Hematopoietic multipotent progenitor cell treated with erythropoietin and hydrocortisone succinate and interleukin-3 and kit ligand, for 8 days (in vitro differentiated cells): Measurements from ENCODE around the gene TEX261.
A peak's percentile ranks its signal among the peaks of the same experiment; 100 is the strongest.
"Not testable (repeated sequence)": the region's sequence is repeated elsewhere in the genome, so short reads cannot be mapped to it uniquely, and the experiment has no call there.

Experiments
- DNase-seq: peaks from one replicate; pipeline ENCODE4 v3.0.0-alpha.2; 2015

The TEX261 gene

GRCh38 chr2:70994699-70995425 is at the start of gene TEX261:
TEX261 (minus strand) TSS chr2:70994873; CDS start chr2:70994757, 116 bp downstream.
- DNase-seq: peak; percentile 89

GRCh38 chr2:71043531-71044407 is 49.1 kb upstream of the TEX261 start:
- no peak for DNase-seq

GRCh38 chr2:71042287-71042686 is 47.6 kb upstream of the TEX261 start:
- DNase-seq: no peak

- DNase-seq: not testable (repeated sequence)
These were observed 41.6 kb upstream of the TEX261 start for GRCh38 chr2:71036296-71036695.

GRCh38 chr2:71023553-71024243 is 29.0 kb upstream of the TEX261 start:
- DNase-seq: not testable (repeated sequence)

GRCh38 chr2:71021394-71021793 is 26.7 kb upstream of the TEX261 start:
- not testable (repeated sequence) for DNase-seq

GRCh38 chr2:71019989-71020388 is 25.3 kb upstream of the TEX261 start:
- DNase-seq: not testable (repeated sequence)

GRCh38 chr2:71018625-71019024 is 24.0 kb upstream of the TEX261 start:
- no peak for DNase-seq

GRCh38 chr2:71011786-71012185 is 17.1 kb upstream of the TEX261 start:
- not testable (repeated sequence) for DNase-seq

- no peak for DNase-seq
These were observed 13.7 kb upstream of the TEX261 start for GRCh38 chr2:71008342-71008741.

- no peak for DNase-seq
These were observed 12.5 kb upstream of the TEX261 start for GRCh38 chr2:71006955-71007799.

GRCh38 chr2:71006323-71006722 is 11.7 kb upstream of the TEX261 start:
- no peak for DNase-seq

- no peak for DNase-seq
These were observed 10.9 kb upstream of the TEX261 start for GRCh38 chr2:71005271-71006202.

GRCh38 chr2:71004857-71005256 is 10.2 kb upstream of the TEX261 start:
- no peak for DNase-seq

- DNase-seq: no peak
These were observed 9.5 kb upstream of the TEX261 start for GRCh38 chr2:71003966-71004755.

GRCh38 chr2:71003396-71003795 is 8.7 kb upstream of the TEX261 start:
- DNase-seq: no peak

- DNase-seq: no peak
These were observed 7.4 kb upstream of the TEX261 start for GRCh38 chr2:71001981-71002570.

- DNase-seq: no peak
These were observed 6.9 kb upstream of the TEX261 start for GRCh38 chr2:71001592-71001927.

GRCh38 chr2:71000780-71001591 is 6.3 kb upstream of the TEX261 start:
- DNase-seq: peak; percentile 80
